ENCODE measurements around the gene FASN.
"Not testable (repeated sequence)": the region's sequence is repeated elsewhere in the genome, so short reads cannot be mapped to it uniquely, and the experiment has no call there.

Gene FASN

GRCh38 chr17:82098169-82098938 is at the start of gene FASN:
Gene FASN, minus strand, starts transcription at chr17:82098236. Its CDS starts 1,791 bp downstream, at chr17:82096445.
- DNase-seq (ENCODE audit: low spot score) (peak; percentile 88), FAIRE-seq (no peak)

GRCh38 chr17:82146663-82147654 is 48.9 kb upstream of the FASN start:
- FAIRE-seq (no peak), DNase-seq (ENCODE audit: low spot score) (no peak)

GRCh38 chr17:82145550-82146155 is 47.6 kb upstream of the FASN start:
- FAIRE-seq = no peak

GRCh38 chr17:82143333-82143732 is 45.3 kb upstream of the FASN start:
- DNase-seq (ENCODE audit: low spot score) (no peak), FAIRE-seq (no peak)

More at GRCh38 chr17:82145550-82146155, 47.6 kb upstream of the FASN start:
- no peak for DNase-seq (ENCODE audit: low spot score)

GRCh38 chr17:82139961-82140360 is 41.9 kb upstream of the FASN start:
- not testable (repeated sequence) for DNase-seq (ENCODE audit: low spot score); FAIRE-seq

GRCh38 chr17:82138511-82138992 is 40.5 kb upstream of the FASN start:
- FAIRE-seq (no peak), DNase-seq (ENCODE audit: low spot score) (no peak)

GRCh38 chr17:82134101-82134500 is 36.1 kb upstream of the FASN start:
- FAIRE-seq = no peak
- DNase-seq (ENCODE audit: low spot score) = no peak

- DNase-seq (ENCODE audit: low spot score) (peak; percentile 31), FAIRE-seq (peak; percentile 28)
Measured at GRCh38 chr17:82133166-82133953, 35.3 kb upstream of the FASN start.

GRCh38 chr17:82129095-82129494 is 31.1 kb upstream of the FASN start:
- no peak for FAIRE-seq
- no peak for DNase-seq (ENCODE audit: low spot score)

- DNase-seq (ENCODE audit: low spot score) (no peak), FAIRE-seq (no peak)
Measured at GRCh38 chr17:82128287-82128686, 30.3 kb upstream of the FASN start.

- FAIRE-seq = no peak
- DNase-seq (ENCODE audit: low spot score) = no peak
Measured at GRCh38 chr17:82127704-82128103, 29.7 kb upstream of the FASN start.

GRCh38 chr17:82127315-82127595 is 29.2 kb upstream of the FASN start:
- DNase-seq (ENCODE audit: low spot score) = no peak
- FAIRE-seq = no peak

GRCh38 chr17:82126556-82127314 is 28.7 kb upstream of the FASN start:
- FAIRE-seq = no peak
- no peak for DNase-seq (ENCODE audit: low spot score)

- FAIRE-seq (no peak), DNase-seq (ENCODE audit: low spot score) (no peak)
Measured at GRCh38 chr17:82124101-82124500, 26.1 kb upstream of the FASN start.

- no peak for DNase-seq (ENCODE audit: low spot score)
- FAIRE-seq = no peak
Measured at GRCh38 chr17:82121660-82122629, 23.9 kb upstream of the FASN start.

- DNase-seq (ENCODE audit: low spot score) (no peak), FAIRE-seq (no peak)
Measured at GRCh38 chr17:82121246-82121645, 23.2 kb upstream of the FASN start.

GRCh38 chr17:82120148-82120547 is 22.1 kb upstream of the FASN start:
- DNase-seq (ENCODE audit: low spot score) (no peak), FAIRE-seq (no peak)

GRCh38 chr17:82118815-82119380 is 20.9 kb upstream of the FASN start:
- no peak for FAIRE-seq
- DNase-seq (ENCODE audit: low spot score) = no peak
